Raji (cell line): Measurements from ENCODE around the gene TFRC.

Experiments
- POLR2A ChIP-seq: IDR thresholded peaks from 2 replicates; pipeline ENCODE4 v1.6.1; 2011; ENCODE audit warnings: low read depth, low read length, control low read depth; ENCODE audit not compliant: insufficient read depth

Gene TFRC

DNA sequence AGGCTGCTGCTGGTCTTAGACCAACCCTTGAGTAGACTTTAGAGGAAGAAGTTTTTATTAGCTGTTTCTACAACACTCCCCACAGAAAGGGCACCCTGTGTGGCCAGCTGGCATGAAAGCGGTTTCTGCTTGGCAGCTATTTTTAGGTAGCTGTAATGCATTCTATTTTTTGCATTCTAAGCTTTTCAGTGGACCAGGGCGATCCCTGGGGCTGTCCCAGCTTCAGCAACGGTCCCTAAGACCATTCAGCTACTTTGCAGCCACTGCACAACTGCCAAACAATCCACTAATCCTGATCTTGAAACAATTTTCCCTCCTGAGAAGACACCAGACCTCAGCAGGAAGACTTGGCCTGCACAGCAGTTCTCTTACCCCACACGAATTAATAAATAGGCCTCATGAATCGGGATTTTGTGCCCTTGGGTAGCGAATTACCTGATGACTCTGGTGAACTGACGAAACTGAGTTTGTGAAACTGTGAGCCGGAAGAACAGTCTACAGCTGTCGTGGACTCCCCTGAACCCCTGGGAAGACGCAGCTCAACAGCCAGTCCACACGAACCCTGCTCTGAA, 14.6 kb upstream of the TFRC start:
- no peak for TF ChIP-seq POLR2A

DNA sequence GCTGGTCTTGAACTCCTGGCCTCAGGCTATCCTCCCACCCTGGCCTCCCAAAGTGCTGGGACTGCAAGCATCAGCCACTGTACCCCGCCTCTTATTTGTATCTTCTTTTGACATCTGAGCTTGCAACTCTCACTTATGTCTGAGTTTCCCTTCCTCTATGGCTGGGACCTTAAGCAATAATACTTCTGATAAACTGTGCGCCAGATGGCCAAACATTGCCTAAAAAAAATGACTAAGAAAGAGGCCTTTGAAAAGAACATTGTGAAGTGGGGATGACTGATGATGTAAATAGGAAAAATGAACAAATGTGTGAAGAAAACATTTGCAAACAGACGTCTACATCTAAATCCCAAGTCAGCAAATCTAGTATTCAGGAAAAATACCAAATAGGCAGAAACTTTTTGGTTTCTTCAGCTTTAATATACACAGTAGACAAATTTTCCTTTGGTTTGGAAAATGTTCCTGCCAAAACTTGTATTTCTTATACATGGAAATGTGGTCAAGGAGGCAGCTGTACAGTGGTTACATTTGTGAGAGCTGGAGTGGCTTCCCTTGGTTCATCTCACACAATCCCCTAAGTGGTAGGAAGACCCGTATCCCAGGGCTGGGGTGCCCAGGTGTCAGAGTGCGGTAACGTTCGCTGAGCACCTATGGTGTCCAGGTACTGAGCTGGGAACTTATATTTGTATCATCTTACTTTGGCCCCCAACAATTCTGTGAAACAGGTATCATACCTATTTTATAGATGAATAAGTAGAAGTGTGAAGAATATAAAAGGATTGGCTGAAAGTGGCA, 11.6 kb upstream of the TFRC start:
- no peak for TF ChIP-seq POLR2A

DNA sequence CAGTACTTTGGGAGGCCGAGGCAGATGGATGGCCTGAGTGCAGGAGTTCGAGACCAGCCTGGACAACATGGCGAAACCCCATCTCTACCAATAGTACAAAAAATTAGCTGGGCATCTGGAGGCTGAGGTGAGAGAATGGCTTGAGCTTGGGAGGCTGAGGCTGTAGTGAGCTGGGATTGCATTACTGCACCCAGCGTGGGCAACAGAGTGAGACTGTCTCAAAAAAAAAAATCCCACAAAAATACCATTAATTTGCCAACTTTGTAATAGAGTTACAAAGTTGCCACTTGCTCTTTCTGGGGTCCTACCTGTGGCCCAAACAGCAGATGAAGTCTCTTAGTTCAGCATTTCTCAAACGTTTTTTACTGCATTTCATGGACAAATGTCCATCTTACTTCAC, 6.0 kb upstream of the TFRC start:
- TF ChIP-seq POLR2A, result no peak

DNA sequence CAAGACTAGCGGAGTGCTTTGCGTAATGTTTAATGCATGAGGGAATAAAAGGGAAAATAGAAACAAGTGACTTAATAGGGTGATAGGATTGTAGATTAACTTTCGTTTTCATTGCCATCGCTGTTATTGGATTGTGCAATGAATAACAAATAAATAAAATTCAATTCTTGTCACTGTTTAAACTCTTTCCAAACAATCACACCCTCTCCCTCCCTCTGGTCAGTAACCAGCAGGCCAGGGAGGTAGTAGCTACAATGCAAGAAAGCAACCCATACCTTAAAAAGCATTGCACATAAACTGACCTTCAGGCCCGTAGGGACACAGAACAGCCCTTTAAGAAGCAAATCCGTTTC, 705 bp upstream of the TFRC start:
- TF ChIP-seq POLR2A, result no peak

DNA sequence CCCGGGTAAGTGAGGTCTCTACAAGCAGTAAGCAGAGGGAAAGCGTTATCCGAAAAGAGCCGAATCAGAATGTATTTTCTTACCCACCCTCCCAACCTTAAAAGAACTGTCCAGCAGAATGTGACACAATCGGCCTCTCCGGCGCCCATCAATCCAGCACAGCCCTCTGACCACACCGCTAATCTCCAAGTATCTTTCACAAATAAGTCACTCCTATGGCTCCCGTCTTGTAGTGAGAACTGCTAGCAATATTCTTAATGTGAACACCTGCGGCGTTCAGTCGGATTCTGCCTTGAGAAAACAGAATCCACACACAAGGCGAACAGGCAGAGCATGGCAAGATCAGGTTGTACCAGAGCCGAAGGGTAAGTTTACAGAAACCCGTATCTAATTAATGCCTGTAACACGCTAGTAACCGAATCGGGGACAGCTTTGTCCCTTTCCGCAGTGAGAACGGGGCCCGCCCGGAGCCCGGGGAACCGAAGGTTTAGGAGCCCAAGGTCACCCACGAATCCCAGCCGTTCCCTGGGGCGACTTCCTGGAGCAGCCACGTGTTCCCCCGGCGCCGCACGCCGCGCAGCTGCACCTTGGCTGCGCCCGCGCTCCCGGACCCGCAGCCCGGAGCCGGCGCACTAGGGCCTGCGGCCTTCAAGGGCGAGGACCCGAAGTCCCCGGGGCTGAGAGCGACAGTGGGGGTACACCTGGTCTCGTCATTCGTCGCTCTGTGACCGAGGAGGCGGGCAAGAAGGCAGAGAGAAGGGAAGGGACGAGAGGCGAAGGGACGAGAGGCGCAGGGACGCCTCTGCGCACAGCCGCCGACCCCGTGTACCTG, 672 bp downstream of the TFRC start:
- no peak for TF ChIP-seq POLR2A

DNA sequence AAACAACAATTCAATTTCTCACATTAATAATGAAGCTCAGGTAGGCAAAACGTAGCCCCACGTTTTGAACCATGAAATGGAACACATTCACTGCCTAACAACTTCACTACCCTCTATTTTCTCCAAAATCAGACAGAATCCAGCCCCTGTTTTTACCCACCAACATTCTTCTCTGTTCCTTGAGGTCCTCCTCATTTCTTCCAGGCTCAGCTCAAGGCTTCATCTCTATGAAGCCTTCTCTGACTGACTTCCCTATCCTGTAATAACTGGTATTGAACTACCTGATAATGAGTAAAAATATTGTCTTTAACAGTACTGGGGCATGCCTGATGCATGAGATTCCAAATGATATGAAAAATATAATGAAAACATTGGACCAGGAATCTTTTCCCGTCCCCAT, 2.2 kb downstream of the TFRC start:
- TF ChIP-seq POLR2A, result no peak

DNA sequence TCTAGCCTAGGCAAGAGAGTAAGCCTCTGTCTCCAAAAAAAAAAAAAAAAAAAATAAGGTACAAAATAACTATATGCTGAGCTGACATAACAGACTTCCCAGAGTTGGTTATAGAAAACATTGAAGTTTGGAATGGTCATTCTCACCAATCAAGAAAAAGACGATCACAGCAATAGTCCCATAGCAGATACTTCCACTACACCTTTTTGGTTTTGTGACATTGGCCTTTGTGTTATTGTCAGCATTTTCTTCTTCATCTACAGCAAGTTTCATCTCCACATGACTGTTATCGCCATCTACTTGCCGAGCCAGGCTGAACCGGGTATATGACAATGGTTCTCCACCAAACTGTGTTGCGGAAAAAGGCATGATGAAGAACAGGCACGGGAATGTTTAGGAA, 6.9 kb downstream of the TFRC start:
- TF ChIP-seq POLR2A, result no peak

DNA sequence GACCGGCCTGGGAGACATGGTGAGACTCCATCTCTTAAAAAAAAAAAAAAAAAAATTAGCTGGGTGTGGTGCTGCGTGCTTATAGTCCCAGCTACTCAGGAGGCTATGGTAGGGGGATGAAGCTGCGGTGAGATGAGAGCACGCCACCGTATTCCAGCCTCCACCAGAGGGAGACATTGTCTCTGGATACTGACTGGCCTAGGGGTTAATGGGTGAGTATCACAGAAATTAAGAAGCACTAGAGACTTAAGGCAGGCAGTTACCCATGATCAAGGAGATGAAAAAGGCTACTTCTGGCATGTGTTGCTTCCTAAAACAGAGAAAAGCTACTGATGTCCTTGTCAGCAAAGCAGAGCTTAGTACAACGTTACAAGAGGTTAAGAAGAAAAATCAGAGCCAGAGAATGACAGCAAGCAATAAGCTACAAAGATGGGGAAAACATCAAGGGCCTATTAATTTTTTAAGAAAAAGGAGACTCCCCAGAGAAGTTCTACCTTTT, 8.6 kb downstream of the TFRC start:
- no peak for TF ChIP-seq POLR2A

DNA sequence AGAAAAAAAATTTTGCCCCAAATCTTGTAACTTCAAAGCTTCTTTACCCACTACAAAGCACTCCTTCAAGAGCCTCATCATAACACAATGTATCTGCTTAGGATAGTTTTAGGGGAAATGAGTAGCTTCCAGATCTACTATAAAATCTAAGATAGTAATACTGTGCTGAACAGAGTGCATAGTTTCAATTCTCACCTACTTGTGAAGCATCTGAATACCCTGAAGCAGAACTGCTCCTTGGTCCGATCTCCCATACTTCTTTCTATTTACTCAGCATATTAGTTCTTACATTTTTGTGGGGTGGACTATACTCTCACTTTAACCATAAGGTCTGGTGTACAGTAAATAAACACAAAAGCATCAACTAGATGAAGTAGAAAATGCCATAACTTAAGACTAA, 9.6 kb downstream of the TFRC start:
- no peak for TF ChIP-seq POLR2A

DNA sequence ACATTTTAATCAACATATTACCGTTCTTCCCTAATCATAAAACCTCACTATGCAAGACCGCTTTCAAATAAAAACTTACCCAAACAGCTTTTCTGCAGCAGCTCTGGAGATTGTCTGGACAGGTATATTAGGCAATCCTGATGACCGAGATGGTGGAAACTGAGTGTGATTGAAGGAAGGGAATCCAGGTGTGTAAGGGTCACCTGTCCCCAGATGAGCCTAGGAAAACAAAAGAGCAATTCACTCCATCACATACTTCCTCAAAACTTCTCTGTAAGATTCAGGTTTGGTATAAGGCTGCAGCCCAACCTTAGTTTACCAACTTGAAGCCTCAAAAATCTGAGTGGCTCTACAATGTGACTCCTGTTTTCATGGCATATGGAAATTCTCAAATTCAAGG, 14.5 kb downstream of the TFRC start:
- TF ChIP-seq POLR2A, result no peak

DNA sequence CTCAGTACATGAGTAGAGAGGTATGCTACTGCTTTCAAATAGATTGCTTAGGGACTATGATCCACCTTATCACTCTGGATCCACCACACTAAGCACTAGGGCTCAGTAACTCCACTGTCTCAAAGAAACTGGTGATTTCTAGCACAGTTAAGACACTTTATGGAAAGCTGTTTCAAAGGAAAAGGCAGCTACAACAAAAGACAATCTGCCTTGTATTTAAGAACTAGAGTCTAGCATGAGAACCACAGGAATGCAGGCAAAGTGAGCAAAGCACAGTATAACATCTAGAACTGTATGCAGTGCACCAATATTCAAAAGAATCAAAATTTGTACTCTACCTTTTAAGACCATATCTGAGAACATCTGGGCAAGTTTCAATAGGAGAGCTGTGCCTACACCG, 17.9 kb downstream of the TFRC start:
- TF ChIP-seq POLR2A, result no peak

DNA sequence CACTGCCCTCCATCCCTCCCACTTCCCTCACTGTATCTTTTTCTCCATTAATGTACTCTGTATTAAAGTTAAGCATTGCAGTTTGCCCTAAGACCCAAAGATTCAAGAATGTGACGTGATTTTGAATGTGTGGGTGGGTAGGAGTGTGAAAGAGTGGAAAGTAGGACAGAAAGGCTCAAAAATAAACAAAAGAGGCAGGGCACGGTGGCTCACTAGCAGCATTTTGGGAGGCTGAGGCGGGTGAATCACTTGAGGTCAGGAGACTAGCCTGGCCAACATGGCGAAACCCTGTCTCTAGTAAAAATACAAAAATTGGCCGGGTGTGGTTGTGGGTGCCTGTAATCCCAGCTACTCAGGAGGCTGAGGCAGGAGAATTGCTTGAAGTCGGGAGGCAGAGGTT, 18.4 kb downstream of the TFRC start:
- no peak for TF ChIP-seq POLR2A

DNA sequence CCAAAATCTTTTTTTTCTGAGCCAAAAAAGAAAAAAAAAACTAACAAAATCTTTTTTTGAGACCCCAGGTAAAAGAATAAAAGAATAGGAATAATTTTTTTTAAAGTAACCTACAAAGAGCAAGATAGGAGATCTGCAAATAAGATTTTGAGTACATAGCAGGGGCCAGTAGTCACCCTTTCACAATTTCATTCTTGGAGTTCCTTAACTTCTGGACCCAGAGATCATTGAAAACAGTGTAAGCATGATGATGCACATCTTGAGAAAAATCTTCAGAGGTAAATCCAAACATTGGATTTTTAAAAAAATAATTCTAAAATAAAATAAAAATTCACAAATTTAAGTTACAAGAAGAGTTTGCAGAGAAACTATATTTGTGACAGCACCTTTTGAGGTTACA, 18.8 kb downstream of the TFRC start:
- TF ChIP-seq POLR2A, result no peak

DNA sequence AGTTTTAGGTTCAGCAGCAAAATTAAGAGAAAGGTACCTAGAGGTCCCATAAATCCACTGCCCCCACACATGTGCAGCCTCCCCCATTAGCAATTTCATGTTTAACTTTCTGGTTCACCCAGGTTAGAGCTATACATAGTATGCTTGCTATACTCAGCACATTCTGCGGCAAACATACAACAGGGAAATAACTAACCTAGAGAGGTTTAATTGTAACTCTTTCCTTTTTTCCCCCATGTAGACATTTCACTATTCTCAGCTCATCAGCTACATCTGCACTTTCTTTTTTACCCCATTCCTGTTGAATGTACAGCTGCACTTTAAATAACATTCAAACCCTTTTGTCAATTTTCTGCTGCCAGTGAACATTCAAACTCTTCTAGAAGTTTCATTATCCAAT, 21.1 kb downstream of the TFRC start:
- TF ChIP-seq POLR2A, result no peak

DNA sequence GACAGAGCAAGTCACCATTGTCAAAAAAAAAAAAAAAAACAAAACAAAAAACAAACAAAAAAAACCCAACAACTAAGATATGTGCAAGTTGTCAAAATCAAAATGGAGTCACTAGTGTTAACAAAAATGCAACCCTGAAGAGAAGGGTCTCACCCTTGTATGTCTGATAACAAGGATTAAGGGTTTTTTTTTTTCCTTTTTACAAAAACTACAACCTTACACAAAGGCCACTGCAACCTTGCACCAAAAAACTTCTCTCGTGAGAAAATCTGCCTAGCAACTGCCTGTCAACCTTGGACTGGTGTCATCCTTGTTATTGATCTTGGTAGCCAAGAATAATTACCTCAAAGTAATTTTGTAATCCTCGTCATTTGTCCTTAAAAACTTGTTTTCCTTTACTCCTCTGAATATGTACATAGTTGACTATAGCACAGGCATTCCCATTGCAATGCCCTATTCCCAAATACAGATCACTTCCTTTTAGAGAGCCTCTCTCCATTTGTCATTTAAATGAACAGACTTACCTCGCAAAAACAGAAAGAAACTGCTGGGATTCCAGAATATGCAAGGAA, 24.0 kb downstream of the TFRC start:
- no peak for TF ChIP-seq POLR2A
